Activated B cell treated with CpG ODN at 0.5 μM for 24 hours (primary cell): Measurements from ENCODE around the gene SELENOM. TPM values are rescaled to one million over a fixed set of nuclear protein-coding genes. Genes with fewer than 3 reads are reported as not detected.

ENCODE experiments used
- ATAC-seq: fragments of 200-7000 bp; cut with Tn5 transposase; one replicate; pipeline ENCODE4 v1.10.0; 2021; ENCODE audit warnings: low read depth, mild to moderate bottlenecking, moderate library complexity
- CTCF ChIA-PET: fragments of 350-600 bp; sonication (Branson Sonifier 250); formaldehyde crosslinking; loops from one replicate; lab custom pipeline; 2021; ENCODE audit warnings: antibody characterized with exemption; lab: Charles Lee
- POLR2A ChIA-PET: fragments of 350-600 bp; sonication (Branson Sonifier 250); formaldehyde crosslinking; loops from one replicate; lab custom pipeline; 2021; ENCODE audit warnings: antibody characterized with exemption; lab: Charles Lee
- DNase-seq: peaks from one replicate; pipeline ENCODE4 v3.0.0; 2022
- H3K27ac Mint-ChIP-seq: one replicate; pipeline ENCODE4 v1.8.0; 2020; ENCODE audit warnings: mixed read lengths
- H3K27me3 Mint-ChIP-seq: one replicate; pipeline ENCODE4 v1.8.0; 2021; ENCODE audit warnings: mixed read lengths
- H3K36me3 Mint-ChIP-seq: one replicate; pipeline ENCODE4 v1.8.0; 2021; ENCODE audit warnings: low read depth, mixed read lengths
- H3K4me1 Mint-ChIP-seq: one replicate; pipeline ENCODE4 v1.8.0; 2021; ENCODE audit warnings: mixed read lengths
- H3K4me3 Mint-ChIP-seq: one replicate; pipeline ENCODE4 v1.8.0; 2020; ENCODE audit warnings: mild to moderate bottlenecking, mixed read lengths
- H3K9me3 Mint-ChIP-seq: one replicate; pipeline ENCODE4 v1.8.0; 2020; ENCODE audit warnings: mixed read lengths
- intact Hi-C: fragments of 100-400 bp; cut with micrococcal nuclease; formaldehyde crosslinking; loops from one replicate; pipeline ENCODE4 v1.15.1; 2024
- total RNA-seq: library from RNA; stranded (reverse); gene quantifications from 2 replicates; pipeline ENCODE4 v1.2.3, GENCODE V29; 2022
- TF ChIP-seq, protein P1 (sequence below): fragments of 200-600 bp; IDR thresholded peaks from one replicate; pipeline ENCODE4 v1.8.0; 2022; ENCODE audit warnings: antibody characterized with exemption, mild to moderate bottlenecking

The SELENOM gene
- total RNA-seq, 1 donor from 2014 or later, result 9.0 TPM

DNA sequence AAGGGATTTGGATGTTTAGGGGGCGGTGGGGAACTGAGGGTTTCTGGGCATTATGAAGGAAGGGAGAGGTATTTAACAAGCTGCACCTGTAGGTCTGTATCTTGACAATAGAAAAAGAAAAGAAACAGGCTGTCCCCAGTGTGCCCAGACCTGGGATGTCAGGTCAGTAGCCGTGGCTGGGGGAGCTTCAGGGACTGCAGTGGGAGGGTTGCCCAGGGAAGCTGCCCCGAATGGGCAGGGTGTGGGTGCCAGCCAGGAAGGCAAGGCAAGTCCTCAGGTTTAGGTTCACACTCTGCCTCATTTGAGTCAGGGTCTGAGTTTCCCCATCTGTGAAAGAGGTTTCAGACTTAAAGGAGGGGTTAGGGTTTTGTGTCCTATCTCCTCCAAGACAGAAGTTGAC, 16.9 kb upstream of the SELENOM start:
- H3K36me3 Mint-ChIP-seq, result no peaks in the 10 kb centered on the region
- TF ChIP-seq, protein P1, sequence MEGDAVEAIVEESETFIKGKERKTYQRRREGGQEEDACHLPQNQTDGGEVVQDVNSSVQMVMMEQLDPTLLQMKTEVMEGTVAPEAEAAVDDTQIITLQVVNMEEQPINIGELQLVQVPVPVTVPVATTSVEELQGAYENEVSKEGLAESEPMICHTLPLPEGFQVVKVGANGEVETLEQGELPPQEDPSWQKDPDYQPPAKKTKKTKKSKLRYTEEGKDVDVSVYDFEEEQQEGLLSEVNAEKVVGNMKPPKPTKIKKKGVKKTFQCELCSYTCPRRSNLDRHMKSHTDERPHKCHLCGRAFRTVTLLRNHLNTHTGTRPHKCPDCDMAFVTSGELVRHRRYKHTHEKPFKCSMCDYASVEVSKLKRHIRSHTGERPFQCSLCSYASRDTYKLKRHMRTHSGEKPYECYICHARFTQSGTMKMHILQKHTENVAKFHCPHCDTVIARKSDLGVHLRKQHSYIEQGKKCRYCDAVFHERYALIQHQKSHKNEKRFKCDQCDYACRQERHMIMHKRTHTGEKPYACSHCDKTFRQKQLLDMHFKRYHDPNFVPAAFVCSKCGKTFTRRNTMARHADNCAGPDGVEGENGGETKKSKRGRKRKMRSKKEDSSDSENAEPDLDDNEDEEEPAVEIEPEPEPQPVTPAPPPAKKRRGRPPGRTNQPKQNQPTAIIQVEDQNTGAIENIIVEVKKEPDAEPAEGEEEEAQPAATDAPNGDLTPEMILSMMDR, result no peak
- no peak overlapping the region for H3K27ac Mint-ChIP-seq
- ATAC-seq (no peak), DNase-seq (no peak)
- no peaks in the 10 kb centered on the region for H3K9me3 Mint-ChIP-seq
- H3K27me3 Mint-ChIP-seq, result peaks cover 9% of the 10 kb centered on the region
- H3K4me1 Mint-ChIP-seq, result peaks cover 4% of the 10 kb centered on the region
- intact Hi-C loops, result no loop called here
- ChIA-PET POLR2A (no interaction called here), CTCF (no interaction called here)
- H3K4me3 Mint-ChIP-seq, result no peak overlapping the region

DNA sequence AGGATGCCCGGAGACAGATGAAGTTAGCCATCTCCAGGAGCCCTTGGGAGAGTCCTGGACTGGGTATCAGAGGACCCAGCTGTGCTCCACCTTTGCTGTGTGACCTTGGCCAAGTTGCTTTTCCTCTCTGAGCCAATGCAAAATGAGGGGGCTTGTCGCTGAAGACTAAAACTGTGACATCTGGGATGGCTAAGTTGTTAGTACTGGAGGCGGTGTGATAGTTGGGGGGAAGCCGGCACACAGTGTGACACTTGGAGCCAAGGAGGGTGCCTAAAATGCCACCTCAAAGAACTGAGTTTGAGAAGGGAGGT, 15.9 kb upstream of the SELENOM start:
- ATAC-seq (no peak), DNase-seq (no peak)
- no peak overlapping the region for H3K4me3 Mint-ChIP-seq
- peaks cover 7% of the 10 kb centered on the region for H3K27me3 Mint-ChIP-seq
- ChIA-PET CTCF (no interaction called here), POLR2A (no interaction called here)
- H3K9me3 Mint-ChIP-seq, result no peaks in the 10 kb centered on the region
- TF ChIP-seq, protein P1, result no peak
- intact Hi-C loops, result no loop called here
- H3K27ac Mint-ChIP-seq, result no peak overlapping the region
- H3K36me3 Mint-ChIP-seq, result no peaks in the 10 kb centered on the region
- H3K4me1 Mint-ChIP-seq, result peaks cover 4% of the 10 kb centered on the region

DNA sequence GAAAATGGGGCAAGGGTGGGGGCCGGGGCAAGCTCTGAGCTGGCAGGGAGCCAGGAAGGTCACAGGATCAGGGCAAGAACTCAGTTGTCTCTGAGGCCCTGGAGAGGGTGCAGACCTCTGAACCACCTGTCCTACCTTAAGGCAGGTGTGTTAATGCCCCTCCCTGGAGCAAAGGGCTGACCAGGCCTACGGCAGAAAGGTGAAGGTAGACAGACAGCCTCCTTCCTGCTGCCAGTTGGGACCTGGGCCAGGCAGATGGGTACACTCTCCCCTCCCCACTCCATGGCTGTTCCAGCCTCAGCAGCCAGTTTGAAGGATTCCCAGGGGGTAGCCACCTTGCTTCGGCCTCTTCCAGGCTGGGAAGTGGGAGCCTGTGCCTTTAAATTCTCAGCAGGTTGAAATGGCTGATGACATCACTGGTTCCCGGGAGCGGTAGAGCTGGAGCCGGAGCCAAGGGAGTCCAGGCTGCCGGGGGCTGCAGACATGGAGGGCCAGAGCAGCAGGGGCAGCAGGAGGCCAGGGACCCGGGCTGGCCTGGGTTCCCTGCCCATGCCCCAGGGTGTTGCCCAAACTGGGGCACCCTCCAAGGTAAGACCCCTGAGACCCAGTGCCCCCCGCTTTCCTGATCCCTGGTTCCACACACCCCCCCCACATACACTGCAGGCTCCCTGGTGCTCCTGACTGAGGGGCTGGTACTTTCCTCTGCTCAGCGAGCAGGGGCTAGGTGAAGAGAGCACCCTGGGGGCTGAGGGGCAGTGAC, 15.3 kb upstream of the SELENOM start, which contains the start of gene INPP5J:
TSS of gene INPP5J (plus strand) at position 435 of the 760 bp plus-strand sequence. CDS start at position 484, 49 bp downstream.
- Mint-ChIP-seq H3K27ac (no peak within 1 kb of the TSS), H3K4me1 (peaks cover 4% of the 10 kb centered on the region), H3K9me3 (no peaks in the 10 kb centered on the region), H3K36me3 (no peaks in the 10 kb centered on the region), H3K4me3 (no peak within 1 kb of the TSS), H3K27me3 (peaks cover 4% of the 10 kb centered on the region)
- DNase-seq (no peak), ATAC-seq (no peak)
- intact Hi-C loops, result no loop called here
- ChIA-PET CTCF (no interaction called here), POLR2A (no interaction called here)
- TF ChIP-seq, protein P1, result no peak

DNA sequence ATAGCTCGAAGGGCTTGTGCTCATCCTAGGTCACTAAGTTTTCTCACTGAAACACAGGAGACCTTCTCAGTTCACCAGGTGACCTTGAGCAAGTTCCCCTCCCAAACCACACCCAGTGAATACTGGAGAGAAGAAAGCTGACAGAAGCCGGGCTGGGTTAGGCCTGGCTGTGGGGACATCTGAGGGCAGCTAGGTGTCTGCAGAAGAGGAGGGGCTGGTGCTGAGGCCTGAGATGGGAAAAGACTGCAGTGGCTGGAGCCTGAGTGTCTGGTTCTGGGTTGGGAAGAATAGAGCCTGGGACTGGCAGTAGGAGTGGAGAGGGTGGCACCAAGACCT, 14.8 kb upstream of the SELENOM start:
- POLR2A ChIA-PET, result no interaction called here
- no peak overlapping the region for H3K4me3 Mint-ChIP-seq
- H3K4me1 Mint-ChIP-seq, result peaks cover under 1% of the 10 kb centered on the region
- intact Hi-C loops, result no loop called here
- peaks cover under 1% of the 10 kb centered on the region for H3K27me3 Mint-ChIP-seq
- TF ChIP-seq, protein P1, result no peak
- H3K36me3 Mint-ChIP-seq, result no peaks in the 10 kb centered on the region
- CTCF ChIA-PET, result no interaction called here
- ATAC-seq (no peak), DNase-seq (no peak)
- no peak overlapping the region for H3K27ac Mint-ChIP-seq
- H3K9me3 Mint-ChIP-seq, result no peaks in the 10 kb centered on the region

DNA sequence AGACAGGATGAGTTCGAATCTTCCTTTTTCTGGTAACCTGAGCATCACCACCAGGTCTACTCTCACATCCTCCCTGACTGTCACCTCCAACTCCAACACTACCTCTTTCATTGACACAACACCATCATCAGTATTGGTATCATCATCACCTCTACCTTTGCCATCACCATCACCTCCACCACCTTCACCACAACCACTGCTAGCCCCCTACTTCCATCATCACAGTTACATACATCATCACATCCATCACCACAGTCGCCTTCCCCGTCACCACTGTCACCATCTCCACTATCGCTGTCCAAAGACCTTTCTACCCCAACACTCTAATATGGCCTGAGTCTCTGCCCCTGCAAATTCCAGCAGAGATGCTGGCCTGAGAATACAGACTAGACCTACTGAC, 14.0 kb upstream of the SELENOM start:
- Mint-ChIP-seq H3K4me1 (no peaks in the 10 kb centered on the region), H3K27ac (no peak overlapping the region), H3K9me3 (no peaks in the 10 kb centered on the region), H3K27me3 (no peaks in the 10 kb centered on the region), H3K4me3 (no peak overlapping the region), H3K36me3 (no peaks in the 10 kb centered on the region)
- intact Hi-C loops, result no loop called here
- POLR2A ChIA-PET, result no interaction called here
- DNase-seq, result no peak
- TF ChIP-seq, protein P1, result no peak
- ATAC-seq, result no peak
- CTCF ChIA-PET, result no interaction called here
